GM12878 (cell line): Measurements from ENCODE around the gene ZNF407.

Source experiments
- CHD2 ChIP-seq: IDR thresholded peaks from 2 replicates; pipeline ENCODE4 v1.6.1; 2011; ENCODE audit warnings: low read depth, low read length, improper control_type of control experiment, borderline replicate concordance
- CTCF ChIP-seq, 3 experiments: IDR thresholded peaks in 2 of 3; conservative IDR thresholded peaks in 1 of 3; 2 replicates each; pipeline ENCODE4 v1.5.1; 2011; ENCODE audit warnings: low read depth in 3 of 3, low read length in 3 of 3, mild to moderate bottlenecking in 3 of 3, control low read depth in 2 of 3, moderate library complexity in 2 of 3, inconsistent platforms in 1 of 3, mixed read lengths in 1 of 3; ENCODE audit not compliant: control insufficient read depth in 2 of 3, insufficient read depth in 1 of 3; ENCODE audit errors: extremely low read depth in 1 of 3
- EZH2 ChIP-seq: IDR thresholded peaks from 2 replicates; pipeline ENCODE4 v1.6.1; 2012; ENCODE audit warnings: low read depth, mild to moderate bottlenecking, control low read depth, inconsistent platforms, low read length, borderline replicate concordance; ENCODE audit not compliant: control insufficient read depth
- MXI1 ChIP-seq: fragments of 150-350 bp; IDR thresholded peaks from 2 replicates; pipeline ENCODE4 v1.6.1; 2011; ENCODE audit warnings: low read depth, mild to moderate bottlenecking, inconsistent platforms, low read length, improper control_type of control experiment
- NBN ChIP-seq: fragments of 450-650 bp; IDR thresholded peaks from 2 replicates; pipeline ENCODE4 v1.6.1; 2016
- NR2C2 ChIP-seq: IDR thresholded peaks from 2 replicates; pipeline ENCODE4 v1.6.1; 2011; ENCODE audit warnings: borderline replicate concordance, low read depth; ENCODE audit not compliant: control insufficient read depth, insufficient read length
- POLR2A ChIP-seq: IDR thresholded peaks from 2 replicates; pipeline ENCODE4 v1.6.1; 2011; ENCODE audit warnings: low read depth, mild to moderate bottlenecking, low read length
- POLR2AphosphoS5 ChIP-seq: IDR thresholded peaks from 2 replicates; pipeline ENCODE4 v1.6.1; 2011; ENCODE audit warnings: mild to moderate bottlenecking, low read length, inconsistent platforms
- SIX5 ChIP-seq: IDR thresholded peaks from 2 replicates; pipeline ENCODE4 v1.6.1; 2011; ENCODE audit warnings: mild to moderate bottlenecking, low read depth, low read length, moderate library complexity; ENCODE audit not compliant: severe bottlenecking
- TAF1 ChIP-seq: IDR thresholded peaks from 2 replicates; pipeline ENCODE4 v1.6.1; 2011; ENCODE audit warnings: mild to moderate bottlenecking, low read depth, low read length, borderline replicate concordance
- TARDBP ChIP-seq: IDR thresholded peaks from 2 replicates; pipeline ENCODE4 v1.6.1; 2016; ENCODE audit warnings: borderline replicate concordance

GRCh38 chr18:74569401-74569800, 28.3 kb upstream of the ZNF407 start:
- TF ChIP-seq POLR2A = no peak
- TF ChIP-seq CTCF (IDR thresholded peaks at IDR 0.05 in 2 of 3, conservative IDR thresholded peaks at IDR 0.05 in 1 of 3; ENCODE audit: control insufficient read depth in 2 of 3, extremely low read depth in 1 of 3, insufficient read depth in 1 of 3, low read depth in 3 of 3, low read length in 3 of 3) = no peak
- no peak for TF ChIP-seq SIX5
- no peak for TF ChIP-seq TAF1
- no peak for TF ChIP-seq POLR2AphosphoS5
- TF ChIP-seq NR2C2 = no peak
- TF ChIP-seq TARDBP = no peak
- TF ChIP-seq NBN = no peak
- TF ChIP-seq CHD2 = no peak
- TF ChIP-seq EZH2 = no peak
- no peak for TF ChIP-seq MXI1
